ENCODE measurements around the gene AXIN1. TPM values are rescaled to one million over a fixed set of nuclear protein-coding genes. Genes with fewer than 3 reads are reported as not detected.

AXIN1 gene
- total and polyA plus RNA-seq, 8 donors: 11.7 to 69.2 (median 17.4) TPM

GRCh38 chr16:283033-283805, 69.3 kb downstream of the AXIN1 start, which contains the start of gene PDIA2:
PDIA2 (plus strand) TSS chr16:283164; CDS start chr16:283170, 6 bp downstream.
- peaks cover 2 to 29% (median 18%) of the 10 kb centered on the region in 4 donors for H3K36me3 ChIP-seq
- intact Hi-C loops (cut with DNase I; ENCODE audit: low total_unique reads): no loop called here

GRCh38 chr16:282491-282890, 70.0 kb downstream of the AXIN1 start:
- TF ChIP-seq POLR2AphosphoS5 (IDR thresholded peaks at IDR 0.05) (no peak), EP300 (IDR thresholded peaks at IDR 0.05) (no peak), POLR2A (IDR thresholded peaks at IDR 0.05) (no peak)
- TF ChIP-seq, protein P1, sequence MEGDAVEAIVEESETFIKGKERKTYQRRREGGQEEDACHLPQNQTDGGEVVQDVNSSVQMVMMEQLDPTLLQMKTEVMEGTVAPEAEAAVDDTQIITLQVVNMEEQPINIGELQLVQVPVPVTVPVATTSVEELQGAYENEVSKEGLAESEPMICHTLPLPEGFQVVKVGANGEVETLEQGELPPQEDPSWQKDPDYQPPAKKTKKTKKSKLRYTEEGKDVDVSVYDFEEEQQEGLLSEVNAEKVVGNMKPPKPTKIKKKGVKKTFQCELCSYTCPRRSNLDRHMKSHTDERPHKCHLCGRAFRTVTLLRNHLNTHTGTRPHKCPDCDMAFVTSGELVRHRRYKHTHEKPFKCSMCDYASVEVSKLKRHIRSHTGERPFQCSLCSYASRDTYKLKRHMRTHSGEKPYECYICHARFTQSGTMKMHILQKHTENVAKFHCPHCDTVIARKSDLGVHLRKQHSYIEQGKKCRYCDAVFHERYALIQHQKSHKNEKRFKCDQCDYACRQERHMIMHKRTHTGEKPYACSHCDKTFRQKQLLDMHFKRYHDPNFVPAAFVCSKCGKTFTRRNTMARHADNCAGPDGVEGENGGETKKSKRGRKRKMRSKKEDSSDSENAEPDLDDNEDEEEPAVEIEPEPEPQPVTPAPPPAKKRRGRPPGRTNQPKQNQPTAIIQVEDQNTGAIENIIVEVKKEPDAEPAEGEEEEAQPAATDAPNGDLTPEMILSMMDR (IDR thresholded peaks at IDR 0.05): no peak
- Histone ChIP-seq H3K9me3 (no peaks in the 10 kb centered on the region), H3K4me3 (peak overlapping the region in 1 of 4 donors; percentile 36), H3K4me1 (peaks cover 8 to 61% (median 36%) of the 10 kb centered on the region in 4 donors), H3K27me3 (peaks cover 0 to 40% (median 26%) of the 10 kb centered on the region in 3 donors), H3K36me3 (peaks cover 0 to 22% (median 10%) of the 10 kb centered on the region in 4 donors), H3K27ac (peak overlapping the region; percentile 34 to 68 (median 59))
- intact Hi-C loops (cut with DNase I; ENCODE audit: low total_unique reads): no loop called here
- 74 to 79% (median 78%) methylated on average over 7 to 22 of the region's 22 CpGs for WGBS, 5 donors
- no peak for DNase-seq

More at GRCh38 chr16:283033-283805, 69.3 kb downstream of the AXIN1 start, which contains the start of gene PDIA2:
- WGBS, 5 donors: 30 to 55% (median 52%) methylated on average over 15 to 25 of the region's 25 CpGs
- no peaks in the 10 kb centered on the region for H3K9me3 ChIP-seq
- peaks cover 8 to 64% (median 38%) of the 10 kb centered on the region in 4 donors for H3K4me1 ChIP-seq
- H3K27me3 ChIP-seq: peaks cover 0 to 40% (median 26%) of the 10 kb centered on the region in 3 donors
- DNase-seq: peak in 1 of 2 donors; percentile 81
- TF ChIP-seq POLR2AphosphoS5 (IDR thresholded peaks at IDR 0.05) (peak in 2 of 3 donors; percentile 49 to 51), POLR2A (IDR thresholded peaks at IDR 0.05) (peak in 1 of 4 donors; percentile 15)
- TF ChIP-seq, protein P1 (IDR thresholded peaks at IDR 0.05): no peak
- H3K27ac ChIP-seq: peak within 1 kb of the TSS; percentile 34 to 68 (median 59)
- peak within 1 kb of the TSS; percentile 19 to 36 (median 30) for H3K4me3 ChIP-seq

DNA sequence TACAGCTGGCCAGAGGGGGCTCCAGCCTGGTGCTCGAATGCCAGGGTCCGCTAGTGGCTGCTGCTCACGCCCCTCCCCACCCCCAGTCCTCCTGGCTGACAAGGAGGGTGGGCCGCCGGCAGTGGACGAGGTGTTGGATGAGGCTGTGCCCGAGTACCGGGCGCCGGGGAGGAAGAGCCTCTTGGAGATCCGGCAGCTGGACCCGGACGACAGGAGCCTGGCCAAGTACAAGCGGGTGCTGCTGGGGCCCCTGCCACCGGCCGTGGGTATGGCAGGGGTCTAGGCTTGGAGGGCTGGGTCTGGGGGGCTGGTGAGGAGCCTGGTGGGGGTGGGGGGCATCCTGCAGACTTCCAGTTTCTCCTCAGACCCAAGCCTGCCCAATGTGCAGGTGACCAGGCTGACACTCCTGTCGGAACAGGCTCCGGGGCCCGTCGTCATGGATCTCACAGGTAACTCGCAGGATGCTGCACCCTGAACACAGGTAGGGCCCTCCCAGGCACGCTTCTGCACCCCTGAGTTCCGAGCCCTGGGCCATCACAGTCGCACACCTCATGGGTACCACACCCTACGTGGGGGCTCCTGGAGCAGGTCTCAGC, 70.8 kb downstream of the AXIN1 start:
- no peaks in the 10 kb centered on the region for H3K9me3 ChIP-seq
- peak overlapping the region; percentile 42 to 46 (median 45) for H3K4me3 ChIP-seq
- H3K4me1 ChIP-seq: peaks cover 8 to 57% (median 32%) of the 10 kb centered on the region in 4 donors
- intact Hi-C loops (cut with DNase I; ENCODE audit: low total_unique reads): no loop called here
- no peak for DNase-seq
- H3K27ac ChIP-seq: peak overlapping the region; percentile 17 to 68 (median 59)
- peaks cover 0 to 43% (median 26%) of the 10 kb centered on the region in 3 donors for H3K27me3 ChIP-seq
- H3K36me3 ChIP-seq: peaks cover 0 to 14% (median 3%) of the 10 kb centered on the region in 4 donors
- WGBS, 5 donors: 33 to 65% (median 50%) methylated on average over 5 to 25 of the region's 25 CpGs
- no peak for TF ChIP-seq POLR2AphosphoS5 (IDR thresholded peaks at IDR 0.05)
- TF ChIP-seq, protein P1 (IDR thresholded peaks at IDR 0.05): no peak
- no peak for TF ChIP-seq EP300 (IDR thresholded peaks at IDR 0.05)
- TF ChIP-seq POLR2A (IDR thresholded peaks at IDR 0.05): no peak

DNA sequence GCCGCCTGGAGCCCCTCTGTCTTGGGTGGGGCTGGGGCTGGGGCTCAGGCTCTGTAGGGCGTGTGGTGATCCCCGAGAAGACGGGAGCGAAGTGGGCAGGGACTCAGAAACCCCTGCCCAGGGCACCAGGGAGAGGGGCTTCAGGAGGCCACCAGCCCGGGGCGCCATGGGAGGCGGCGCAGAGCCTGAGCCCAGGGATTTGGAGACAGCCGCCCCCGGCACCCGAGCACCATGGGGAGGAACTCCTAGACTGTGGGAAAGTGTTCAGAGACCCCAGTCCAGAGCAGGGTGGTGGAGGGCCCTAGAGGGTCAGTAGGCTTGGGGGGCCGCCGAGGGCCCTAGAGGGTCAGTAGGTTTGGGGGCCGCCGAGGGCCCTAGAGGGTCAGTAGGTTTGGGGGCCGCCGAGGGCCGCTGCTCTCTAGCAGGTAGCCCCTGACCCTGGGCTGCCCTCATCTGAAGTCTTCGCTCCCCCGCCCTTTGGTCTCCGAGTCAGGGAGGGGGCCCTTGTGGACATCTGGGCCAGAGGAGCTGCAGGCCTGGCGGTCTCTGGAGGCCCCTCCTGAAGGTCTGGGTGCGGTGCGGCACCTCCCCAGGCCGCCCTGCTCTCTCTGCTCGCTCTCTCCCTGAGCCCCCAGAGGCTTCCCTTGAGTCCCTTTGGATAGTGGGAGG, 71.4 kb downstream of the AXIN1 start:
- no peak for TF ChIP-seq POLR2A (IDR thresholded peaks at IDR 0.05)
- TF ChIP-seq POLR2AphosphoS5 (IDR thresholded peaks at IDR 0.05): no peak
- no peak for TF ChIP-seq EP300 (IDR thresholded peaks at IDR 0.05)
- TF ChIP-seq, protein P1 (IDR thresholded peaks at IDR 0.05): no peak
- H3K4me1 ChIP-seq: peaks cover 8 to 59% (median 34%) of the 10 kb centered on the region in 4 donors
- H3K27ac ChIP-seq: peak overlapping the region; percentile 17 to 68 (median 59)
- 15 to 35% (median 32%) methylated on average over 19 to 27 of the region's 27 CpGs for WGBS, 5 donors
- intact Hi-C loops (cut with DNase I; ENCODE audit: low total_unique reads): no loop called here
- H3K36me3 ChIP-seq: peaks cover 0 to 8% (median under 1%) of the 10 kb centered on the region in 4 donors
- H3K9me3 ChIP-seq: no peaks in the 10 kb centered on the region
- DNase-seq: no peak
- peaks cover 0 to 49% (median 26%) of the 10 kb centered on the region in 3 donors for H3K27me3 ChIP-seq
- peak overlapping the region; percentile 42 to 46 (median 45) for H3K4me3 ChIP-seq
